Endothelial cell of umbilical vein (primary cell): ENCODE measurements around the gene XYLT1. TPM values are rescaled to one million over a fixed set of nuclear protein-coding genes. Genes with fewer than 3 reads are reported as not detected.

Source experiments
- BruUV-seq: library from RNA; stranded (reverse); fragments of 400-500 nt; replicated peaks from 2 replicates; lab custom pipeline; 2021; lab: Mats Ljungman, UMichigan
- CTCF ChIA-PET: fragments of 300-600, 350-600 bp; sonication (Branson Sonifier 250); formaldehyde crosslinking; loops from one replicate; lab custom pipeline; 2021; ENCODE audit warnings: antibody characterized with exemption, inconsistent platforms; lab: Charles Lee
- POLR2A ChIA-PET: fragments of 300-600, 350-600 bp; sonication (Branson Sonifier 250); formaldehyde crosslinking; loops from one replicate; lab custom pipeline; 2021; ENCODE audit warnings: antibody characterized with exemption, inconsistent platforms; lab: Charles Lee
- DNase-seq: peaks from one replicate; pipeline ENCODE4 v3.0.0-alpha.2; 2011; ENCODE audit warnings: low read depth, low spot score
- FAIRE-seq: peaks from 2 replicates; lab custom pipeline; 2011; peaks lifted over from hg19 to GRCh38; lab: Jason Lieb, UNC
- H2AFZ ChIP-seq: 2 replicates; pipeline ENCODE4 v1.6.0; 2012; ENCODE audit warnings: low read depth, low read length, control low read depth, inconsistent platforms
- H3K27ac ChIP-seq: 2 replicates; pipeline ENCODE4 v1.5.1; 2011; ENCODE audit warnings: low read depth, mild to moderate bottlenecking, control low read depth, low read length, moderate library complexity; ENCODE audit not compliant: insufficient read depth
- H3K27me3 ChIP-seq, 2 experiments: 2 replicates each; pipeline versions ENCODE4 v1.6.0 to v1.6.1; 2011; ENCODE audit warnings: low read length in 2 of 2, mixed read lengths in 1 of 2; ENCODE audit not compliant: control insufficient read depth in 2 of 2, insufficient read depth in 2 of 2
- H3K36me3 ChIP-seq, 2 experiments: 2 replicates in 1 of 2; 3 replicates in 1 of 2; pipeline ENCODE4 v1.5.1; 2011; ENCODE audit warnings: low read length in 2 of 2, mild to moderate bottlenecking in 1 of 2, moderate library complexity in 1 of 2; ENCODE audit not compliant: control insufficient read depth in 2 of 2, insufficient read depth in 2 of 2; ENCODE audit errors: extremely low read depth in 1 of 2
- H3K4me1 ChIP-seq: 3 replicates; pipeline ENCODE4 v1.5.1; 2011; ENCODE audit warnings: mild to moderate bottlenecking, low read length; ENCODE audit not compliant: control insufficient read depth, insufficient read depth; ENCODE audit errors: extremely low read depth
- H3K4me2 ChIP-seq: 2 replicates; pipeline ENCODE4 v1.6.1; 2011; ENCODE audit warnings: low read length, control low read depth, mixed read lengths; ENCODE audit not compliant: insufficient read depth
- H3K4me3 ChIP-seq, 3 experiments: fragments of 200-600 bp in 1 of 3; sonication (generic), shearing (Covaris generic) in 1 of 3; replicated peaks in 1 of 3; 2 replicates each; pipeline ENCODE4 v1.5.1; 2011 to 2016; ENCODE audit warnings: control low read depth in 3 of 3, low read length in 3 of 3, mild to moderate bottlenecking in 2 of 3, inconsistent platforms in 1 of 3, low read depth in 1 of 3, moderate library complexity in 1 of 3; ENCODE audit not compliant: insufficient read depth in 1 of 3
- H3K79me2 ChIP-seq: 2 replicates; pipeline ENCODE4 v1.6.0; 2012; ENCODE audit warnings: low read length, inconsistent platforms; ENCODE audit not compliant: control insufficient read depth, insufficient read depth
- H3K9ac ChIP-seq: replicated peaks from 2 replicates; pipeline ENCODE3; 2011; ENCODE audit warnings: low read length, control low read depth; ENCODE audit not compliant: insufficient read depth; ENCODE audit errors: extremely low read depth
- H3K9me1 ChIP-seq: replicated peaks from 3 replicates; pipeline ENCODE4 v1.6.0; 2011; ENCODE audit warnings: mild to moderate bottlenecking, low read length; ENCODE audit not compliant: control insufficient read depth, insufficient read depth; ENCODE audit errors: extremely low read depth
- H3K9me3 ChIP-seq: replicated peaks from 2 replicates; pipeline ENCODE4 v1.5.1; 2012; ENCODE audit warnings: low read length, inconsistent platforms; ENCODE audit not compliant: control insufficient read depth, insufficient read depth
- H4K20me1 ChIP-seq: replicated peaks from 2 replicates; pipeline ENCODE3; 2011; ENCODE audit warnings: mild to moderate bottlenecking, low read length; ENCODE audit not compliant: control insufficient read depth, insufficient read depth; ENCODE audit errors: extremely low read depth
- EZH2 ChIP-seq: IDR thresholded peaks from 2 replicates; pipeline ENCODE4 v1.6.1; 2012; ENCODE audit warnings: borderline replicate concordance, low read depth, mild to moderate bottlenecking, moderate library complexity, low read length, inconsistent platforms; ENCODE audit not compliant: severe bottlenecking
- FOS ChIP-seq: IDR thresholded peaks from 2 replicates; pipeline ENCODE4 v1.6.1; 2011; ENCODE audit warnings: mild to moderate bottlenecking, low read length, moderate library complexity, borderline replicate concordance; ENCODE audit not compliant: insufficient read depth
- GATA2 ChIP-seq: IDR thresholded peaks from 2 replicates; pipeline ENCODE4 v1.7.0; 2011; ENCODE audit warnings: low read depth, mild to moderate bottlenecking, moderate library complexity, mixed read lengths, low read length; ENCODE audit not compliant: insufficient read length, insufficient read depth
- JUN ChIP-seq: IDR thresholded peaks from 2 replicates; pipeline ENCODE4 v1.6.1; 2011; ENCODE audit warnings: borderline replicate concordance, low read depth; ENCODE audit not compliant: insufficient read length, insufficient read depth
- MYC ChIP-seq: IDR thresholded peaks from one replicate; pipeline ENCODE4 v1.6.1; 2011; ENCODE audit warnings: mild to moderate bottlenecking, low read depth, low read length
- POLR2A ChIP-seq: IDR thresholded peaks from 2 replicates; pipeline ENCODE4 v1.6.1; 2012; ENCODE audit warnings: low read depth, mild to moderate bottlenecking, control low read depth, low read length
- POLR2AphosphoS5 ChIP-seq: IDR thresholded peaks from 2 replicates; pipeline ENCODE4 v1.6.1; 2012; ENCODE audit warnings: low read depth, mild to moderate bottlenecking, control low read depth, low read length, moderate library complexity; ENCODE audit not compliant: insufficient read depth
- dilution Hi-C: fragments of 300-500 bp; cut with MboI; formaldehyde crosslinking; loops from one replicate; pipeline ENCODE4 v1.15.0; 2019; ENCODE audit warnings: low sequenced_read_pairs; ENCODE audit not compliant: extremely low pct_ligation_motif_present
- intact Hi-C: fragments of 100-400 bp; cut with micrococcal nuclease; formaldehyde crosslinking; loops from one replicate; pipeline ENCODE4 v1.10.0; 2022
- polyA plus RNA-seq, 4 experiments: library from polyadenylated mRNA; depleted of rRNA in 3 of 4; stranded (reverse) in 3 of 4; unstranded in 1 of 4; fragments of >200 nt; gene quantifications; 2 replicates each; pipeline versions ENCODE4 v1.2.1 to v1.2.3, GENCODE V29; 2011 to 2012; ENCODE audit warnings: missing spikeins in 1 of 4
- total RNA-seq: library from RNA; stranded (reverse); gene quantifications from 2 replicates; pipeline ENCODE4 v1.2.3, GENCODE V29; 2021
- TF ChIP-seq, protein P1 (sequence below), 2 donors: IDR thresholded peaks; 1 replicate in 1 of 2; 2 replicates in 1 of 2; pipeline ENCODE4 v1.5.1; 2011; ENCODE audit warnings: low read length in 2 of 2, mild to moderate bottlenecking in 2 of 2, moderate library complexity in 2 of 2, control low read depth in 1 of 2, inconsistent platforms in 1 of 2, low read depth in 1 of 2; ENCODE audit not compliant: insufficient read depth in 1 of 2; ENCODE audit errors: extremely low read depth in 1 of 2
- TF ChIP-seq, protein P2 (sequence below): IDR thresholded peaks from 2 replicates; pipeline ENCODE4 v1.6.1; 2011; ENCODE audit not compliant: insufficient read depth, insufficient read length

The XYLT1 gene
- total and polyA plus RNA-seq, 2 donors (not counting 3 experiments of a cell fraction or from before 2014, with no cell fraction given): 0.63 to 2.9 TPM

- Histone ChIP-seq H3K9me1 (no peaks in the 10 kb centered on the region), H3K4me2 (no peak overlapping the region), H3K9ac (no peak overlapping the region), H3K36me3 (no peaks in the 10 kb centered on the region), H3K4me3 (no peak overlapping the region), H3K27me3 (no peaks in the 10 kb centered on the region), H2AFZ (no peak overlapping the region), H3K79me2 (no peaks in the 10 kb centered on the region), H3K4me1 (no peaks in the 10 kb centered on the region), H3K27ac (no peak overlapping the region), H4K20me1 (no peaks in the 10 kb centered on the region), H3K9me3 (no peaks in the 10 kb centered on the region)
- DNase-seq (no peak), FAIRE-seq (no peak)
- TF ChIP-seq EZH2 (no peak), FOS (no peak), MYC (no peak), JUN (no peak), POLR2A (no peak), GATA2 (no peak), POLR2AphosphoS5 (no peak)
- TF ChIP-seq, protein P1, sequence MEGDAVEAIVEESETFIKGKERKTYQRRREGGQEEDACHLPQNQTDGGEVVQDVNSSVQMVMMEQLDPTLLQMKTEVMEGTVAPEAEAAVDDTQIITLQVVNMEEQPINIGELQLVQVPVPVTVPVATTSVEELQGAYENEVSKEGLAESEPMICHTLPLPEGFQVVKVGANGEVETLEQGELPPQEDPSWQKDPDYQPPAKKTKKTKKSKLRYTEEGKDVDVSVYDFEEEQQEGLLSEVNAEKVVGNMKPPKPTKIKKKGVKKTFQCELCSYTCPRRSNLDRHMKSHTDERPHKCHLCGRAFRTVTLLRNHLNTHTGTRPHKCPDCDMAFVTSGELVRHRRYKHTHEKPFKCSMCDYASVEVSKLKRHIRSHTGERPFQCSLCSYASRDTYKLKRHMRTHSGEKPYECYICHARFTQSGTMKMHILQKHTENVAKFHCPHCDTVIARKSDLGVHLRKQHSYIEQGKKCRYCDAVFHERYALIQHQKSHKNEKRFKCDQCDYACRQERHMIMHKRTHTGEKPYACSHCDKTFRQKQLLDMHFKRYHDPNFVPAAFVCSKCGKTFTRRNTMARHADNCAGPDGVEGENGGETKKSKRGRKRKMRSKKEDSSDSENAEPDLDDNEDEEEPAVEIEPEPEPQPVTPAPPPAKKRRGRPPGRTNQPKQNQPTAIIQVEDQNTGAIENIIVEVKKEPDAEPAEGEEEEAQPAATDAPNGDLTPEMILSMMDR (IDR thresholded peaks at IDR 0.05; ENCODE audit: extremely low read depth in 1 of 2, insufficient read depth in 1 of 2, low read depth in 1 of 2, low read length in 2 of 2): no peak
- TF ChIP-seq, protein P2, sequence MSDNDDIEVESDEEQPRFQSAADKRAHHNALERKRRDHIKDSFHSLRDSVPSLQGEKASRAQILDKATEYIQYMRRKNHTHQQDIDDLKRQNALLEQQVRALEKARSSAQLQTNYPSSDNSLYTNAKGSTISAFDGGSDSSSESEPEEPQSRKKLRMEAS: no peak
- dilution Hi-C loops (no loop called here), intact Hi-C loops (no loop called here)
- ChIA-PET POLR2A (no interaction called here), CTCF (no interaction called here)
- BruUV-seq: no TSS peak
Observed at GRCh38 chr16:17215306-17215705, 255.5 kb downstream of the XYLT1 start.
